GM23338 (cell line): ENCODE measurements around the gene SARDH. TPM values are rescaled to one million over a fixed set of nuclear protein-coding genes. Genes with fewer than 3 reads are reported as not detected.

ENCODE experiments used
- ATAC-seq: fragments of 200-7000 bp; cut with Tn5 transposase; 3 replicates; pipeline ENCODE4 v1.9.1; 2020
- DNase-seq: peaks from one replicate; pipeline ENCODE4 v3.0.0-alpha.2; 2015; ENCODE audit warnings: low spot score
- H2AFZ ChIP-seq: fragments of 200-600 bp; sonication (generic); 2 replicates; pipeline ENCODE4 v1.8.0; 2016; ENCODE audit warnings: antibody characterized with exemption, mild to moderate bottlenecking, moderate library complexity
- H3F3A ChIP-seq: fragments of 200-600 bp; sonication (generic); replicated peaks from 2 replicates; pipeline ENCODE4 v1.8.0; 2017; ENCODE audit warnings: antibody characterized with exemption, mixed run types, low read depth
- H3K27ac ChIP-seq: fragments of 200-600 bp; sonication (generic); 2 replicates; pipeline ENCODE4 v1.6.1; 2016; ENCODE audit warnings: low read depth
- H3K27me3 ChIP-seq: fragments of 200-600 bp; sonication (generic); 2 replicates; pipeline ENCODE4 v1.8.0; 2016; ENCODE audit warnings: mild to moderate bottlenecking, mixed run types, moderate library complexity; ENCODE audit not compliant: insufficient read depth
- H3K36me3 ChIP-seq: fragments of 200-600 bp; sonication (generic); 2 replicates; pipeline ENCODE4 v1.8.0; 2016; ENCODE audit warnings: mild to moderate bottlenecking; ENCODE audit not compliant: insufficient read depth
- H3K4me1 ChIP-seq: fragments of 200-600 bp; sonication (generic); 2 replicates; pipeline ENCODE4 v1.8.0; 2016; ENCODE audit warnings: mild to moderate bottlenecking, moderate library complexity; ENCODE audit not compliant: insufficient read depth
- H3K4me2 ChIP-seq: fragments of 200-600 bp; sonication (generic); 2 replicates; pipeline ENCODE4 v1.7.1; 2017; ENCODE audit warnings: mixed run types
- H3K4me3 ChIP-seq: fragments of 200-600 bp; sonication (generic); 2 replicates; pipeline ENCODE4 v1.6.1; 2016; ENCODE audit warnings: mixed run types
- H3K79me2 ChIP-seq: fragments of 200-600 bp; sonication (generic); replicated peaks from 2 replicates; pipeline ENCODE4 v1.8.0; 2017; ENCODE audit warnings: mild to moderate bottlenecking; ENCODE audit not compliant: insufficient read depth
- H3K9me2 ChIP-seq: fragments of 200-600 bp; sonication (generic); 2 replicates; pipeline ENCODE4 v1.8.0; 2017; ENCODE audit not compliant: insufficient read depth
- H4K20me1 ChIP-seq: fragments of 200-600 bp; sonication (generic); replicated peaks from 2 replicates; pipeline ENCODE4 v1.8.0; 2017; ENCODE audit warnings: mild to moderate bottlenecking; ENCODE audit not compliant: insufficient read depth
- H3K27ac Mint-ChIP-seq: 2 replicates; pipeline ENCODE4 v1.8.0; 2020; ENCODE audit warnings: inconsistent platforms, mild to moderate bottlenecking, moderate library complexity, mixed read lengths
- H3K27me3 Mint-ChIP-seq: 3 replicates; pipeline ENCODE4 v1.8.0; 2022; ENCODE audit warnings: low read depth, mild to moderate bottlenecking, moderate library complexity, mixed read lengths, inconsistent platforms; ENCODE audit not compliant: insufficient read depth, poor library complexity
- H3K36me3 Mint-ChIP-seq: 3 replicates; pipeline ENCODE4 v1.8.0; 2021; ENCODE audit warnings: low read depth, mild to moderate bottlenecking, inconsistent platforms, moderate library complexity, mixed read lengths
- H3K4me1 Mint-ChIP-seq: 3 replicates; pipeline ENCODE4 v1.8.0; 2020; ENCODE audit warnings: mild to moderate bottlenecking, inconsistent platforms, mixed read lengths
- H3K4me3 Mint-ChIP-seq: 3 replicates; pipeline ENCODE4 v1.8.0; 2021; ENCODE audit warnings: moderate library complexity, mild to moderate bottlenecking, inconsistent platforms, mixed read lengths
- H3K9me3 Mint-ChIP-seq: 3 replicates; pipeline ENCODE4 v1.8.0; 2020; ENCODE audit warnings: moderate library complexity, mild to moderate bottlenecking, inconsistent platforms, mixed read lengths
- CREB1 ChIP-seq: fragments of 250-450 bp; sonication (Bioruptor Pico); IDR thresholded peaks from 2 replicates; pipeline ENCODE4 v1.5.0; 2020; ENCODE audit warnings: low read depth, mild to moderate bottlenecking, moderate library complexity
- CTCF ChIP-seq, 2 experiments: fragments of 200-600 bp in 1 of 2; sonication (generic) in 1 of 2; conservative IDR thresholded peaks; 2 replicates each; pipeline versions ENCODE4 v1.5.1 to v1.6.1; 2016 to 2017; ENCODE audit warnings: antibody characterized with exemption in 2 of 2, low read depth in 2 of 2, mild to moderate bottlenecking in 2 of 2, moderate library complexity in 1 of 2
- EZH2 ChIP-seq: fragments of 200-600 bp; sonication (generic); IDR thresholded peaks from one replicate; pipeline ENCODE4 v1.8.0; 2017; ENCODE audit warnings: antibody characterized with exemption, mild to moderate bottlenecking, low read depth; ENCODE audit not compliant: unreplicated experiment
- JUNB ChIP-seq: IDR thresholded peaks from one replicate; pipeline ENCODE4 v1.6.1; 2016; ENCODE audit warnings: antibody characterized with exemption; ENCODE audit not compliant: unreplicated experiment
- POLR2AphosphoS5 ChIP-seq: IDR thresholded peaks from 2 replicates; pipeline ENCODE4 v1.6.1; 2016; ENCODE audit warnings: antibody characterized with exemption, low read depth
- ZNF114 ChIP-seq: fragments of 250-450 bp; sonication (Bioruptor Pico); IDR thresholded peaks from 2 replicates; pipeline ENCODE4 v1.5.0; 2020; ENCODE audit warnings: mild to moderate bottlenecking, moderate library complexity
- ZNF462 ChIP-seq: fragments of 250-450 bp; sonication (Bioruptor Pico); IDR thresholded peaks from 2 replicates; pipeline ENCODE4 v1.5.0; 2020; ENCODE audit warnings: mild to moderate bottlenecking, moderate library complexity
- polyA plus RNA-seq: library from polyadenylated mRNA; unstranded; fragments of >200 nt; fragmentation: Nextera tagmentation; extraction: Ambion mirVana; gene quantifications from 2 replicates; pipeline ENCODE4 v1.2.1, GENCODE V29; 2016
- total RNA-seq: library from RNA; depleted of rRNA; stranded (reverse); fragments of >200 nt; shearing (Covaris generic); gene quantifications from 2 replicates; pipeline ENCODE4 v1.2.3, GENCODE V29; 2014

The SARDH gene
- total and polyA plus RNA-seq, 2 experiments from 2014 or later: 2.8 to 10.4 TPM

GRCh38 chr9:133775951-133776905 lies 38.1 kb upstream of the SARDH start:
- H3K36me3 Mint-ChIP-seq: peaks cover 11% of the 10 kb centered on the region
- Histone ChIP-seq H3F3A (no peaks in the 10 kb centered on the region), H3K27me3 (no peaks in the 10 kb centered on the region), H3K9me2 (no peaks in the 10 kb centered on the region), H4K20me1 (no peaks in the 10 kb centered on the region), H3K27ac (no peak overlapping the region), H3K36me3 (no peaks in the 10 kb centered on the region), H2AFZ (no peak overlapping the region), H3K4me1 (no peaks in the 10 kb centered on the region), H3K4me3 (no peak overlapping the region), H3K79me2 (no peaks in the 10 kb centered on the region), H3K4me2 (no peak overlapping the region)
- no peak for DNase-seq
- H3K4me1 Mint-ChIP-seq: no peaks in the 10 kb centered on the region
- no peaks in the 10 kb centered on the region for H3K9me3 Mint-ChIP-seq
- H3K27ac Mint-ChIP-seq: no peak overlapping the region
- TF ChIP-seq CTCF (conservative IDR thresholded peaks at IDR 0.05; ENCODE audit: low read depth in 2 of 2) (no peak), CREB1 (CRISPR knock-in tag) (no peak), ZNF114 (CRISPR knock-in tag) (no peak), ZNF462 (CRISPR knock-in tag) (no peak), JUNB (no peak), POLR2AphosphoS5 (no peak), EZH2 (no peak)
- H3K27me3 Mint-ChIP-seq: peaks cover 10% of the 10 kb centered on the region
- ATAC-seq: no peak
- no peak overlapping the region for H3K4me3 Mint-ChIP-seq
